ENCODE results near the gene ITPRID1. TPM values are rescaled to one million over a fixed set of nuclear protein-coding genes. Genes with fewer than 3 reads are reported as not detected.

ITPRID1 gene
- total and polyA plus RNA-seq, 7 donors = 0.60 to 0.71 TPM; not detected in 5

DNA sequence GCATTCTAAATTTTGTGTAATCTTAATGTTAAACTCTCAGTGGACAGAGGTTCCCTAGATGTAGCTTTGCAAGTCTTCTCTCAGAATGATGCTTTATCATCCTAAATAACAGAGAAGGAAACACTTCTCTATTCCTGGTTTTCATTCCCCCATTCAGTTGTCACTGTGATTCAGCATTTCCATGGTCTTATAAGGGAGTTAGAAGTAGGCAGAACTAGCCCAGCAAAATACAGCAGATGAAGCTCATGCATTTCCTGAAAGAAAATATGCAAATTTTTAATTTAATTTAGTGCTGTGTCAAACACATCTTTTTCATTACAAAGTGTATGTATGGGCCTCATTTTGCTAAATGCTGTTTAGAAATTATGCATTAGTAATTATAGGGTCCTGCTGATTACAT is 70.1 kb downstream of the ITPRID1 start:
- Histone ChIP-seq H3K27ac (no peak overlapping the region), H3K9me3 (no peaks in the 10 kb centered on the region), H3K27me3 (no peaks in the 10 kb centered on the region), H3K4me3 (no peak overlapping the region), H3K36me3 (no peaks in the 10 kb centered on the region), H3K4me1 (no peaks in the 10 kb centered on the region)
- intact Hi-C loops (cut with DNase I) = no loop called here
- DNase-seq = no peak
- TF ChIP-seq POLR2A (IDR thresholded peaks at IDR 0.05) (no peak), POLR2AphosphoS5 (IDR thresholded peaks at IDR 0.05) (no peak), EP300 (IDR thresholded peaks at IDR 0.05) (no peak)
- TF ChIP-seq, protein P1, sequence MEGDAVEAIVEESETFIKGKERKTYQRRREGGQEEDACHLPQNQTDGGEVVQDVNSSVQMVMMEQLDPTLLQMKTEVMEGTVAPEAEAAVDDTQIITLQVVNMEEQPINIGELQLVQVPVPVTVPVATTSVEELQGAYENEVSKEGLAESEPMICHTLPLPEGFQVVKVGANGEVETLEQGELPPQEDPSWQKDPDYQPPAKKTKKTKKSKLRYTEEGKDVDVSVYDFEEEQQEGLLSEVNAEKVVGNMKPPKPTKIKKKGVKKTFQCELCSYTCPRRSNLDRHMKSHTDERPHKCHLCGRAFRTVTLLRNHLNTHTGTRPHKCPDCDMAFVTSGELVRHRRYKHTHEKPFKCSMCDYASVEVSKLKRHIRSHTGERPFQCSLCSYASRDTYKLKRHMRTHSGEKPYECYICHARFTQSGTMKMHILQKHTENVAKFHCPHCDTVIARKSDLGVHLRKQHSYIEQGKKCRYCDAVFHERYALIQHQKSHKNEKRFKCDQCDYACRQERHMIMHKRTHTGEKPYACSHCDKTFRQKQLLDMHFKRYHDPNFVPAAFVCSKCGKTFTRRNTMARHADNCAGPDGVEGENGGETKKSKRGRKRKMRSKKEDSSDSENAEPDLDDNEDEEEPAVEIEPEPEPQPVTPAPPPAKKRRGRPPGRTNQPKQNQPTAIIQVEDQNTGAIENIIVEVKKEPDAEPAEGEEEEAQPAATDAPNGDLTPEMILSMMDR (IDR thresholded peaks at IDR 0.05) = no peak

DNA sequence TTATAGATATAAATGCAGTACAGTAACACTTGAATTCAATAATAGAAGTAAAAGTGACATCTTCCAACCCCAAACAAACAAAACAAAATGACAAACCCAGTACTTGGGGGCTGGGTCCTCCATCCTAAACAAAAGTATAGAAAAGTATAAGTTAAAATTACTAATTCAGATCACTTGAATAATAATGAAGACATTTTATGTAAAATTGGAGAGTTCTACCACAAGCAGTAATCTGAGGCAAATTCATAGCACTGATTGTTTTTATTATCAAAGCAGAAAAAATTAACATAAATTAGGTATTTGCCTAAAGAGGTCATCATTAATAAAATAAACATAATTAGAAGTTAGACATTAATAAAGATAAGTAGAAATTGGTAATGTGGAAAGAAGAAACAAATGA is 81.5 kb downstream of the ITPRID1 start:
- no peak for DNase-seq
- no peak for TF ChIP-seq POLR2AphosphoS5 (IDR thresholded peaks at IDR 0.05)
- Histone ChIP-seq H3K36me3 (no peaks in the 10 kb centered on the region), H3K4me1 (no peaks in the 10 kb centered on the region), H3K4me3 (no peak overlapping the region), H3K27me3 (no peaks in the 10 kb centered on the region), H3K27ac (no peak overlapping the region), H3K9me3 (peaks cover 0 to 4% (median 0%) of the 10 kb centered on the region in 4 donors)
- intact Hi-C loops (cut with DNase I) = no loop called here

DNA sequence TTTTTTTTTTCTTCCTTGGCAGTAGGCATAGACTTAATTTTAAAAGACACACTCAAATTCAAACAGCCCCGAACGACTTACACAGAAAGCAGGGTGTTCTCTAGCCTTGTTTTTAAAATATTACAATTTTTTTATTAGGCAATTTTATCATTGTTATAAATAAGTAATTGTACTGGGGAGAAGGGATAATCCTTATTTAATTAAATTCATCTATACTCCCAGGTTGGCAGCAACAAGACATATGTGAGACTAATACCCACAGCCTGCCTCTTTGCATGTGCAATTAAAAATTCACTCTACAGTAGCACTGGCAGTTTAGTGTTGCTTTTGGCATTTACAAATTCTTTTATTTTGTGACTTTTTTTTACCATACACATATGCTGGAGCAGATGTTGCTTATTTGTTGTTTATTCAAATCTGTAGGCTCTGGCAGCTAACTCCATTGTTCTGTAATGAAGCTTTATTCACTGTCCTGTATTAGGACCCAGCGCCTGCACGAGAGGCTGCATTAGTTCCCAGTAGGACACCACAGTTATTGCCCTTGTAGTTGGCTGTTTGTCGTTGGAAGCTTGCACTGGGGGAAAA is 88.2 kb downstream of the ITPRID1 start:
- 74 to 84% methylated on average over 5 of the region's 5 CpGs for WGBS, 2 donors
- Histone ChIP-seq H3K4me3 (no peak overlapping the region), H3K27me3 (no peaks in the 10 kb centered on the region), H3K36me3 (no peaks in the 10 kb centered on the region), H3K4me1 (no peaks in the 10 kb centered on the region), H3K9me3 (no peaks in the 10 kb centered on the region), H3K27ac (no peak overlapping the region)
- no peak for DNase-seq
- intact Hi-C loops (cut with DNase I) = no loop called here
- TF ChIP-seq EP300 (IDR thresholded peaks at IDR 0.05) (no peak), POLR2A (IDR thresholded peaks at IDR 0.05) (no peak), POLR2AphosphoS5 (IDR thresholded peaks at IDR 0.05) (no peak)
- TF ChIP-seq, protein P1 (IDR thresholded peaks at IDR 0.05) = no peak

DNA sequence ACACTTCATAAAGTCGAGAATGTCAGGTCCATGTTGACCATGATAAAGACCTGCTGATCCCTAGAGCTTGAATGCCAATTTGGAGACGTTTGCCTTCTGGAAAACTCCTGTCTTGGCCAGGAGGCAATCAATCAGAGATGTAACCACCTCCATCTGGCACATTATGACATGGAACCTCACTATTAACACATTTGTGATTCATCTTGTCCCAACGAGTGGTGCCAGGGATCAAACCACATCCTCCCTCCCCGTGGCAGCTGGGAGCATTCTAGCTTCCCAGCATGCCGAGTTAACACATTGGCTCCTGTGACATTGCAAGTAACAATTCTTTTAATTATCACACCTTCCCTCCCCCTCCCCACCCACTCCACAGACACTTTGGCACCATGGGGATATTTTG is 89.2 kb downstream of the ITPRID1 start:
- 66 to 67% methylated on average over 5 of the region's 5 CpGs for WGBS, 2 donors
- TF ChIP-seq EP300 (IDR thresholded peaks at IDR 0.05) (no peak), POLR2AphosphoS5 (IDR thresholded peaks at IDR 0.05) (no peak), POLR2A (IDR thresholded peaks at IDR 0.05) (no peak)
- TF ChIP-seq, protein P1 (IDR thresholded peaks at IDR 0.05) = no peak
- Histone ChIP-seq H3K9me3 (no peaks in the 10 kb centered on the region), H3K4me1 (no peaks in the 10 kb centered on the region), H3K4me3 (no peak overlapping the region), H3K27ac (no peak overlapping the region), H3K27me3 (no peaks in the 10 kb centered on the region), H3K36me3 (no peaks in the 10 kb centered on the region)
- no peak for DNase-seq
- intact Hi-C loops (cut with DNase I) = no loop called here

DNA sequence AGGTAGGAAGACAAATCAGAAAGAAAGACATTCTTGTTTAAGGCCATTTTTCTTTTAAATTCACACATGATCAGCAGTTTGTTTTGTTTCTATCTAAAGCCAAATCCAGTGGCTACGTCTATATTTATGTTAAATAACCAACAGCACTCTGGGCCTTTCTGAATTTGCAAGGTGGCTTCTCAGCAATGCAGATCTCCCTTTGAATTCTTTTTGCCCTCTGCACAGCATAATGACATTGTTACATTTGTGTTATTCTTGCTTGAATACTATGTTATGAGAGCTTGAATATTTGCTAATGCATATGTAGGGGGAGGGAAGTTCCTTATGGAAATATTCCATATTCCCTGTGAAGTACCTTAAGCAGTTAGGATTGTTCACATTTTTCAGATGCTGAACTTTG is 99.7 kb downstream of the ITPRID1 start:
- TF ChIP-seq, protein P1 (IDR thresholded peaks at IDR 0.05) = no peak
- TF ChIP-seq EP300 (IDR thresholded peaks at IDR 0.05) = no peak
- TF ChIP-seq POLR2A (IDR thresholded peaks at IDR 0.05) = no peak
- TF ChIP-seq POLR2AphosphoS5 (IDR thresholded peaks at IDR 0.05) = no peak
- Histone ChIP-seq H3K36me3 (no peaks in the 10 kb centered on the region), H3K27ac (no peak overlapping the region), H3K4me1 (no peaks in the 10 kb centered on the region), H3K9me3 (no peaks in the 10 kb centered on the region), H3K27me3 (no peaks in the 10 kb centered on the region), H3K4me3 (no peak overlapping the region)
- no peak for DNase-seq
- 76 to 78% methylated on average over 1 of the region's 1 CpG for WGBS, 2 donors
- intact Hi-C loops (cut with DNase I) = no loop called here
